Measurements from ENCODE around the gene SLC39A11.

SLC39A11 gene

DNA sequence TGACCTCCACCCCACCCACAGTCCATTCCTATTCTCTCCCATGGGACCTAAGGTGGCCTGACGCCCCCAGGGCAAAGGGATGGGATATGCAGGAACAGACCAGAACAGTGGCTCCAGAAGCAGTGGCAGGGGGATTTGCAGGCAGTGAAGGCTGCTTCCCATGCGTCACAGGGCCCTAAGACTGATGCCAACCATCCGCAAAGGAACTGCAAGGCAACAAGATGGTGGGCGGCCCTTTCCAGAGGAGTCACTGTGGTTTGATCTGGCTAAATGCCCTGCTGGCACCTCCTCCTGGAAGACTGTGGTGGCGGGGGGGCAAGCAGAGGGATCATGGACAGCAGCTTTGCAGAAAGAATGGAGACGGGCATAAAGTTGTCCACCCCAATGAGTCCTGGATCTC, 4.4 kb upstream of the SLC39A11 start:
- H3K36me3 ChIP-seq (replicated peaks) = no peaks in the 10 kb centered on the region
- no peaks in the 10 kb centered on the region for H3K27me3 ChIP-seq (replicated peaks)
- no peak overlapping the region for H3K4me3 ChIP-seq (ENCODE audit: low read depth, low read length)
- H3K27ac ChIP-seq = no peak overlapping the region
- in situ Hi-C loops (cut with HindIII; ENCODE audit: low pct_ligation_motif_present, low sequenced_read_pairs) = no loop called here
- no peak for DNase-seq
- TF ChIP-seq, protein P1, sequence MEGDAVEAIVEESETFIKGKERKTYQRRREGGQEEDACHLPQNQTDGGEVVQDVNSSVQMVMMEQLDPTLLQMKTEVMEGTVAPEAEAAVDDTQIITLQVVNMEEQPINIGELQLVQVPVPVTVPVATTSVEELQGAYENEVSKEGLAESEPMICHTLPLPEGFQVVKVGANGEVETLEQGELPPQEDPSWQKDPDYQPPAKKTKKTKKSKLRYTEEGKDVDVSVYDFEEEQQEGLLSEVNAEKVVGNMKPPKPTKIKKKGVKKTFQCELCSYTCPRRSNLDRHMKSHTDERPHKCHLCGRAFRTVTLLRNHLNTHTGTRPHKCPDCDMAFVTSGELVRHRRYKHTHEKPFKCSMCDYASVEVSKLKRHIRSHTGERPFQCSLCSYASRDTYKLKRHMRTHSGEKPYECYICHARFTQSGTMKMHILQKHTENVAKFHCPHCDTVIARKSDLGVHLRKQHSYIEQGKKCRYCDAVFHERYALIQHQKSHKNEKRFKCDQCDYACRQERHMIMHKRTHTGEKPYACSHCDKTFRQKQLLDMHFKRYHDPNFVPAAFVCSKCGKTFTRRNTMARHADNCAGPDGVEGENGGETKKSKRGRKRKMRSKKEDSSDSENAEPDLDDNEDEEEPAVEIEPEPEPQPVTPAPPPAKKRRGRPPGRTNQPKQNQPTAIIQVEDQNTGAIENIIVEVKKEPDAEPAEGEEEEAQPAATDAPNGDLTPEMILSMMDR (IDR thresholded peaks at IDR 0.05; ENCODE audit: low read depth, low read length, missing control alignments) = no peak

DNA sequence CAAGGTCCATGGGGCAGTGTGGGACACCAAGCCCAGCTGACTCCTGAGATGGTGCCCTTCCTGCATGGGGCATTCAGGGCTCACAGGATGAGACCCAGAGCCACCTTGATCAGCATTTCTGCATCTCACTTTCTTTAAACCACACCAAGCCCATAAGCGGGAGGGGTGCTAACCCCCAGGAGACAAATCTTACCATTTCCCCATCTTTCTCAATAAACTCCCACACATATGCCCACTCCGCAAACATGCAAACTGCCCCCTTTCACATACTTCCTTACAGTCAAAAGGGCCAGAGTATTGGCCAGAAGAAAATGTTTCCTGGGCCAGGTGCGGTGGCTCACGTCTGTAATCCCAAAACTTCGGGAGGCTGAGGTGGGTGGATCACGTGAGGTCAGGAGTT, 3.7 kb upstream of the SLC39A11 start:
- no peak for DNase-seq
- no peaks in the 10 kb centered on the region for H3K27me3 ChIP-seq (replicated peaks)
- TF ChIP-seq, protein P1 (IDR thresholded peaks at IDR 0.05; ENCODE audit: low read depth, low read length, missing control alignments) = no peak
- H3K27ac ChIP-seq = no peak overlapping the region
- H3K4me3 ChIP-seq (ENCODE audit: low read depth, low read length) = no peak overlapping the region
- in situ Hi-C loops (cut with HindIII; ENCODE audit: low pct_ligation_motif_present, low sequenced_read_pairs) = no loop called here
- no peaks in the 10 kb centered on the region for H3K36me3 ChIP-seq (replicated peaks)

DNA sequence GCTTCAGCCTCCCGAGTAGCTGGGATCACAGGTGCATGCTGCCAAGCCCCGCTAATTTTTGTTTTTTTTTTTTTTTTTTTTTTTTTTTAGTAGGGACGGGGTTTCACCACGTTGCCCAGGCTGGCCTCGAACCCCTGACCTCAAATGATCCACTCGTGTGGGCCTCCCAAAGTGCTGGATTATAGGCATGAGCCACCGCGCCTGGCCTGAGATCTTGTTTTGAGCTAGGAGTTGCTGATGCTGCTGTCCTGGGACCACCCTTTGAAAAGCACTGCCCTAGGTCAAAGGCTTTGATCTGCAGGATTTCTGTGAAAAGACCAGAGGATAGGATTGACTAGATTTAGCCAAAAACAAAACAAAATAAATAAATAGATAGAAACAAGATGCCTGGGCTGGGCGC, 798 bp upstream of the SLC39A11 start:
- no peak overlapping the region for H3K4me3 ChIP-seq (ENCODE audit: low read depth, low read length)
- no peak for DNase-seq
- H3K36me3 ChIP-seq (replicated peaks) = no peaks in the 10 kb centered on the region
- H3K27ac ChIP-seq = no peak overlapping the region
- TF ChIP-seq, protein P1 (IDR thresholded peaks at IDR 0.05; ENCODE audit: low read depth, low read length, missing control alignments) = no peak
- no peaks in the 10 kb centered on the region for H3K27me3 ChIP-seq (replicated peaks)
- in situ Hi-C loops (cut with HindIII; ENCODE audit: low pct_ligation_motif_present, low sequenced_read_pairs) = no loop called here

DNA sequence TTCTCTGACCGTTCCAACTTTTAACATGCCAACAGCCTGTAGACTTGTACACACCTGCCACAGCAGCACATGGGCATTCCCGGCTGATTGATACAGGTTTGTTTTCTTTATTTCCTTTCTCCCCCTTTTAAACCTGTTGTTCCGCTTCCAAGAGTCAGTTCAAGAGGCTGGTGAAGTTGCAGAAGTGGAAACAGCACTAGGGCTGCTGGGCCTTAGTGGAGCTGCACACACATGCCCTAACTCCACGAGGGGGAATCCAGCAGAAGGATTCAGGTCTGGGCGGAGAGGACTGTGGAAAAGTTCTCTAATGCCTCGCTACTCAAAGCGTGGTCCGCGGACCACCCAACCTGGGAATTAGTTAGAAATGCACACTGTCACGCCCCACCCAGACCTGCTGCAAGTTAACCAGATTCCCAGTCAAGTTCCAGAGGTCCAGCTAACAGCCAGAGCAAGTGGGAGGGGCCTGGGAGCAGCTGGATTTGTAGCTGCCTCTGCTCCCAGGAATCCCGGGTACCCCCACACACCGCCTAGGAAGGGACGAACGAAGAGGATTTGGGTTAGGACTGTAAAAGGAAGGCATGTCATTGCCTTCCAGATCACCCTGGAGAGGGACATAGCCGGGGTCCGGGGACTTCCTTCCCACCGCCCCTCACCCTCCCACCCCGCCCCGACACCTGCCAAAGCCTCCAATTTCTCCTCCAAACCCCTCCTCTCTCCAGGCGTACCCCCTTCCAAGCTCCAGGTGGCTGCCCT, 542 bp downstream of the SLC39A11 start:
- no peaks in the 10 kb centered on the region for H3K36me3 ChIP-seq (replicated peaks)
- no peak overlapping the region for H3K27ac ChIP-seq
- H3K27me3 ChIP-seq (replicated peaks) = no peaks in the 10 kb centered on the region
- in situ Hi-C loops (cut with HindIII; ENCODE audit: low pct_ligation_motif_present, low sequenced_read_pairs) = no loop called here
- TF ChIP-seq, protein P1 (IDR thresholded peaks at IDR 0.05; ENCODE audit: low read depth, low read length, missing control alignments) = no peak
- no peak for DNase-seq
- peak overlapping the region; percentile 78 for H3K4me3 ChIP-seq (ENCODE audit: low read depth, low read length)

DNA sequence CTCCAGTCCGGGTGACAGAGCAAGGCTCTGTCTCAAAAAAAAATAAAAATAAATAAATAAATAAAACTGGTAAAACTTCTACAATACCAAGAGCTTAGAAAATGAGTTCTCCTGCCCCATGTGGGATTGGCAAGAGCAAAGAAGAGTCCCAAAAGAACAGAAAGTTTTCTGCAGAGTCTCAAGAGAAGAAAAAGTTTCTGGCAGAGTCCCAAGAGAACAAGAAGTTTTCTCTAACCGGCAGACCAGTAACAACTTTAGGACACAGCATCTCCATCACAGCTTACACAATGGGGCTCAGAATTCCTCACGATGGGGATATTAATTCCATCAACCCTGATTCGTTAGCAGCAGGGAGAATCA, 1.1 kb downstream of the SLC39A11 start:
- in situ Hi-C loops (cut with HindIII; ENCODE audit: low pct_ligation_motif_present, low sequenced_read_pairs) = no loop called here
- Histone ChIP-seq H3K36me3 (replicated peaks) (no peaks in the 10 kb centered on the region), H3K4me3 (ENCODE audit: low read depth, low read length) (peak overlapping the region; percentile 78), H3K27ac (no peak overlapping the region), H3K27me3 (replicated peaks) (no peaks in the 10 kb centered on the region)
- TF ChIP-seq, protein P1 (IDR thresholded peaks at IDR 0.05; ENCODE audit: low read depth, low read length, missing control alignments) = no peak
- no peak for DNase-seq
